IPS-18a (cell line): ENCODE measurements around the gene SLC27A5.
"Not testable (repeated sequence)": the region's sequence is repeated elsewhere in the genome, so short reads cannot be mapped to it uniquely, and the experiment has no call there.

Source experiments
- H3K27ac ChIP-seq: one replicate; pipeline ENCODE4 v1.5.1; 2013; ENCODE audit warnings: low read length
- H3K27me3 ChIP-seq: one replicate; pipeline ENCODE4 v1.6.1; 2013; ENCODE audit warnings: mild to moderate bottlenecking, low read length; ENCODE audit not compliant: control insufficient read depth, insufficient read depth
- H3K36me3 ChIP-seq: one replicate; pipeline ENCODE4 v1.6.1; 2013; ENCODE audit warnings: low read depth, low read length; ENCODE audit not compliant: control insufficient read depth
- H3K4me1 ChIP-seq: one replicate; pipeline ENCODE4 v1.6.1; 2013; ENCODE audit warnings: low read depth, low read length; ENCODE audit not compliant: control insufficient read depth
- H3K4me3 ChIP-seq: one replicate; pipeline ENCODE4 v1.5.1; 2013; ENCODE audit warnings: low read length
- H3K9ac ChIP-seq: one replicate; pipeline ENCODE4 v1.6.1; 2013; ENCODE audit warnings: mild to moderate bottlenecking, low read length, moderate library complexity
- H3K9me3 ChIP-seq: one replicate; pipeline ENCODE4 v1.6.1; 2013; ENCODE audit warnings: low read depth, low read length; ENCODE audit not compliant: control insufficient read depth

The SLC27A5 gene

GRCh38 chr19:58477130-58477529 lies 34.7 kb downstream of the SLC27A5 start:
- Histone ChIP-seq H3K9me3 (no peaks in the 10 kb centered on the region), H3K27me3 (no peaks in the 10 kb centered on the region), H3K4me3 (peak overlapping the region; percentile 78), H3K4me1 (peaks cover 6% of the 10 kb centered on the region), H3K9ac (no peak overlapping the region), H3K36me3 (peaks cover 3% of the 10 kb centered on the region), H3K27ac (no peak overlapping the region)

GRCh38 chr19:58476498-58477015 lies 35.2 kb downstream of the SLC27A5 start:
- peak overlapping the region; percentile 64 for H3K9ac ChIP-seq
- peak overlapping the region; percentile 62 for H3K27ac ChIP-seq
- peaks cover 5% of the 10 kb centered on the region for H3K36me3 ChIP-seq
- no peaks in the 10 kb centered on the region for H3K9me3 ChIP-seq
- peak overlapping the region; percentile 78 for H3K4me3 ChIP-seq
- H3K27me3 ChIP-seq: no peaks in the 10 kb centered on the region
- H3K4me1 ChIP-seq: peaks cover 6% of the 10 kb centered on the region

GRCh38 chr19:58475714-58476497 lies 35.9 kb downstream of the SLC27A5 start, which contains the start of gene ZNF446:
ZNF446 (plus strand) TSS chr19:58476352; CDS start chr19:58477219, 867 bp downstream.
- H3K27me3 ChIP-seq: no peaks in the 10 kb centered on the region
- peak within 1 kb of the TSS; percentile 62 for H3K27ac ChIP-seq
- peak within 1 kb of the TSS; percentile 64 for H3K9ac ChIP-seq
- no peaks in the 10 kb centered on the region for H3K9me3 ChIP-seq
- peaks cover 6% of the 10 kb centered on the region for H3K4me1 ChIP-seq
- peak within 1 kb of the TSS; percentile 78 for H3K4me3 ChIP-seq
- peaks cover 5% of the 10 kb centered on the region for H3K36me3 ChIP-seq

- H3K9me3 ChIP-seq: no peaks in the 10 kb centered on the region
- H3K4me3 ChIP-seq: peak overlapping the region; percentile 78
- peak overlapping the region; percentile 62 for H3K27ac ChIP-seq
- H3K27me3 ChIP-seq: no peaks in the 10 kb centered on the region
- peaks cover 5% of the 10 kb centered on the region for H3K36me3 ChIP-seq
- peaks cover 6% of the 10 kb centered on the region for H3K4me1 ChIP-seq
- peak overlapping the region; percentile 64 for H3K9ac ChIP-seq
Measured at GRCh38 chr19:58474997-58475713, 36.6 kb downstream of the SLC27A5 start.

GRCh38 chr19:58474291-58474996 lies 37.3 kb downstream of the SLC27A5 start:
- Histone ChIP-seq H3K4me3 (no peak overlapping the region), H3K36me3 (peaks cover 5% of the 10 kb centered on the region), H3K27ac (no peak overlapping the region), H3K9me3 (no peaks in the 10 kb centered on the region), H3K4me1 (peaks cover 6% of the 10 kb centered on the region), H3K27me3 (no peaks in the 10 kb centered on the region), H3K9ac (no peak overlapping the region)

- Histone ChIP-seq H3K36me3 (peaks cover 5% of the 10 kb centered on the region), H3K9me3 (no peaks in the 10 kb centered on the region), H3K27me3 (no peaks in the 10 kb centered on the region), H3K4me3 (no peak overlapping the region), H3K27ac (no peak overlapping the region), H3K4me1 (peaks cover 6% of the 10 kb centered on the region), H3K9ac (no peak overlapping the region)
Measured at GRCh38 chr19:58473775-58474174, 38.0 kb downstream of the SLC27A5 start.

- H3K27me3 ChIP-seq: peaks cover 3% of the 10 kb centered on the region
- no peak overlapping the region for H3K27ac ChIP-seq
- no peak overlapping the region for H3K4me3 ChIP-seq
- peaks cover 5% of the 10 kb centered on the region for H3K36me3 ChIP-seq
- H3K4me1 ChIP-seq: peaks cover 6% of the 10 kb centered on the region
- no peak overlapping the region for H3K9ac ChIP-seq
- no peaks in the 10 kb centered on the region for H3K9me3 ChIP-seq
Measured at GRCh38 chr19:58471736-58472135, 40.1 kb downstream of the SLC27A5 start.

GRCh38 chr19:58470837-58471543 lies 40.8 kb downstream of the SLC27A5 start:
- not testable (repeated sequence) for H3K9me3 ChIP-seq, H3K27ac ChIP-seq, H3K27me3 ChIP-seq, H3K36me3 ChIP-seq, H3K4me3 ChIP-seq, H3K4me1 ChIP-seq, H3K9ac ChIP-seq

GRCh38 chr19:58469241-58470013 lies 42.4 kb downstream of the SLC27A5 start:
- H3K9ac ChIP-seq: no peak overlapping the region
- H3K36me3 ChIP-seq: peaks cover 5% of the 10 kb centered on the region
- no peak overlapping the region for H3K4me3 ChIP-seq
- peaks cover 14% of the 10 kb centered on the region for H3K27me3 ChIP-seq
- no peaks in the 10 kb centered on the region for H3K4me1 ChIP-seq
- no peaks in the 10 kb centered on the region for H3K9me3 ChIP-seq
- no peak overlapping the region for H3K27ac ChIP-seq

- peaks cover 14% of the 10 kb centered on the region for H3K27me3 ChIP-seq
- H3K9me3 ChIP-seq: no peaks in the 10 kb centered on the region
- H3K36me3 ChIP-seq: peaks cover 5% of the 10 kb centered on the region
- no peak overlapping the region for H3K9ac ChIP-seq
- no peak overlapping the region for H3K4me3 ChIP-seq
- no peaks in the 10 kb centered on the region for H3K4me1 ChIP-seq
- H3K27ac ChIP-seq: no peak overlapping the region
Measured at GRCh38 chr19:58468216-58468839, 43.5 kb downstream of the SLC27A5 start.
